ENCODE data around the gene BAZ1B.
"Not testable (repeated sequence)": the region's sequence is repeated elsewhere in the genome, so short reads cannot be mapped to it uniquely, and the experiment has no call there.

BAZ1B gene

GRCh38 chr7:73404860-73405259 is 117.2 kb downstream of the BAZ1B start:
- H3K27ac ChIP-seq (ENCODE audit: low read depth, low read length, poor library complexity, severe bottlenecking); H3K79me2 ChIP-seq (ENCODE audit: insufficient read depth, low read length); H3K9ac ChIP-seq (ENCODE audit: low read length); H3K9me2 ChIP-seq (ENCODE audit: low read depth, low read length); H3K36me3 ChIP-seq (ENCODE audit: insufficient read depth, low read length); H3K4me2 ChIP-seq (ENCODE audit: low read length); H2AFZ ChIP-seq (ENCODE audit: low read length); H3K27me3 ChIP-seq (ENCODE audit: insufficient read depth, low read length); H3K9me3 ChIP-seq (ENCODE audit: low read length); H3K4me1 ChIP-seq (ENCODE audit: insufficient read depth, low read length, severe bottlenecking); H3K4me3 ChIP-seq (ENCODE audit: low read depth, low read length, poor library complexity, severe bottlenecking); H4K20me1 ChIP-seq (ENCODE audit: insufficient read depth, low read length); H3F3A ChIP-seq (ENCODE audit: insufficient read depth, low read length): not testable (repeated sequence)

GRCh38 chr7:73399185-73400050 is 122.7 kb downstream of the BAZ1B start:
- not testable (repeated sequence) for H3K36me3 ChIP-seq (ENCODE audit: insufficient read depth, low read length); H3K9ac ChIP-seq (ENCODE audit: low read length); H3K79me2 ChIP-seq (ENCODE audit: insufficient read depth, low read length); H3F3A ChIP-seq (ENCODE audit: insufficient read depth, low read length); H2AFZ ChIP-seq (ENCODE audit: low read length); H4K20me1 ChIP-seq (ENCODE audit: insufficient read depth, low read length); H3K4me1 ChIP-seq (ENCODE audit: insufficient read depth, low read length, severe bottlenecking); H3K9me3 ChIP-seq (ENCODE audit: low read length); H3K9me2 ChIP-seq (ENCODE audit: low read depth, low read length); H3K27ac ChIP-seq (ENCODE audit: low read depth, low read length, poor library complexity, severe bottlenecking)
- Histone ChIP-seq H3K4me3 (ENCODE audit: low read depth, low read length, poor library complexity, severe bottlenecking) (peak overlapping the region; percentile 40), H3K27me3 (ENCODE audit: insufficient read depth, low read length) (peaks cover 16% of the 10 kb centered on the region), H3K4me2 (ENCODE audit: low read length) (peak overlapping the region; percentile 49)

- no peak for TF ChIP-seq EZH2 (IDR thresholded peaks at IDR 0.05; ENCODE audit: borderline replicate concordance, low read length)
- TF ChIP-seq CTCF (IDR thresholded peaks at IDR 0.05; ENCODE audit: low read length) = no peak
- H3K4me2 ChIP-seq (ENCODE audit: low read length) = no peak overlapping the region
- H3K9me3 ChIP-seq (ENCODE audit: low read length) = no peaks in the 10 kb centered on the region
- H3K4me1 ChIP-seq (ENCODE audit: insufficient read depth, low read length, severe bottlenecking) = peaks cover 10% of the 10 kb centered on the region
- no peaks in the 10 kb centered on the region for H4K20me1 ChIP-seq (ENCODE audit: insufficient read depth, low read length)
- H3F3A ChIP-seq (ENCODE audit: insufficient read depth, low read length) = no peaks in the 10 kb centered on the region
- no peaks in the 10 kb centered on the region for H3K79me2 ChIP-seq (ENCODE audit: insufficient read depth, low read length)
- H3K27ac ChIP-seq (ENCODE audit: low read depth, low read length, poor library complexity, severe bottlenecking) = no peak overlapping the region
- no peak overlapping the region for H3K9ac ChIP-seq (ENCODE audit: low read length)
- H2AFZ ChIP-seq (ENCODE audit: low read length) = no peak overlapping the region
- no peaks in the 10 kb centered on the region for H3K36me3 ChIP-seq (ENCODE audit: insufficient read depth, low read length)
- no peak overlapping the region for H3K4me3 ChIP-seq (ENCODE audit: low read depth, low read length, poor library complexity, severe bottlenecking)
- H3K9me2 ChIP-seq (ENCODE audit: low read depth, low read length) = no peaks in the 10 kb centered on the region
- H3K27me3 ChIP-seq (ENCODE audit: insufficient read depth, low read length) = peaks cover 21% of the 10 kb centered on the region
Measured at GRCh38 chr7:73397521-73398281, 124.4 kb downstream of the BAZ1B start.

- no peaks in the 10 kb centered on the region for H3K9me3 ChIP-seq (ENCODE audit: low read length)
- TF ChIP-seq EZH2 (IDR thresholded peaks at IDR 0.05; ENCODE audit: borderline replicate concordance, low read length) = no peak
- TF ChIP-seq CTCF (IDR thresholded peaks at IDR 0.05; ENCODE audit: low read length) = no peak
- no peak overlapping the region for H2AFZ ChIP-seq (ENCODE audit: low read length)
- H3K36me3 ChIP-seq (ENCODE audit: insufficient read depth, low read length) = no peaks in the 10 kb centered on the region
- H3K27ac ChIP-seq (ENCODE audit: low read depth, low read length, poor library complexity, severe bottlenecking) = no peak overlapping the region
- no peak overlapping the region for H3K9ac ChIP-seq (ENCODE audit: low read length)
- H3K4me2 ChIP-seq (ENCODE audit: low read length) = no peak overlapping the region
- no peaks in the 10 kb centered on the region for H3F3A ChIP-seq (ENCODE audit: insufficient read depth, low read length)
- H3K4me3 ChIP-seq (ENCODE audit: low read depth, low read length, poor library complexity, severe bottlenecking) = no peak overlapping the region
- H3K9me2 ChIP-seq (ENCODE audit: low read depth, low read length) = no peaks in the 10 kb centered on the region
- H3K4me1 ChIP-seq (ENCODE audit: insufficient read depth, low read length, severe bottlenecking) = peaks cover 10% of the 10 kb centered on the region
- H3K27me3 ChIP-seq (ENCODE audit: insufficient read depth, low read length) = peaks cover 21% of the 10 kb centered on the region
- H3K79me2 ChIP-seq (ENCODE audit: insufficient read depth, low read length) = no peaks in the 10 kb centered on the region
- no peaks in the 10 kb centered on the region for H4K20me1 ChIP-seq (ENCODE audit: insufficient read depth, low read length)
Measured at GRCh38 chr7:73395538-73396503, 126.3 kb downstream of the BAZ1B start.

All from OCI-LY1 (cell line).